ENCODE data around the gene ARHGEF16.
A peak's percentile ranks its signal among the peaks of the same experiment; 100 is the strongest.

Gene ARHGEF16

DNA sequence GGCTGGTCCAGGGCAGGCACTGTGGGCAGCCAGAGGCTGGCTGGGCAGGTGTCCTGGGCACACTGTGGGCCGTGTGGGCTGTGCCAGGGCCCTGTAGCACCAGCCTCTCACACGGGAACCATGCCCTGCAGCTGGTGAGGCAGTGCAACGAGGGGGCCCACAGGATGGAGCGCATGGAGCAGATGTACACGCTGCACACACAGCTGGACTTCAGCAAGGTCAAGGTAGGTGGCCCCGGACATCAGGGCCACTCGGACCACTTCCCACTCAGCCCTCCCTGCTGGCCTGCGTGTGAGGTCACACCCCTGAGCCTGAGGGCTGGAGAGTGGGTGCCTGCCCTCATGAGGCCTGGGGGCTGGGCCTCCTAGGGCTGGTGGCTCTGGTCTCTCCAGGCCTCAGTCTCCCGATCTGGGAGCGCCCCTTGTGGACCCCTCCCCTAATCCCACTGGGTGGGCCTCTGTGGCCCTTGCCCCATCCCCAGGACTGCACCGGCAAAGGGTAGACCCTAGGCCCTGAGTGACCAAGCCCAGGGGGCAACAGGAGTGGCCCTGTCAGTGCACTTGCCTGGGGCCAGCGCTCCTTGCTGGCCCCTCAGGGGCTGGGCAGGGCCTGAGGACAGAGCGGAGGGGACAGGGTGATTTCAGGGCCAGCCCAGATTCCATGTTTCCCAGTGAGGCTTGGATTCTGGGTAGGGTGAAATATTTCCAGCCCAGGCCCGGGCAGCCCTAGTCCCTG lies 21.5 kb downstream of the ARHGEF16 start:
- TF ChIP-seq ZBTB7A (IDR thresholded peaks at IDR 0.05; ENCODE audit: low read depth) = peak; percentile 40; the same call in 1 of the 2 replicates
- TF ChIP-seq YY1 (IDR thresholded peaks at IDR 0.05; ENCODE audit: low read depth) = no peak
- TF ChIP-seq FOXM1 (IDR thresholded peaks at IDR 0.05; ENCODE audit: borderline replicate concordance, low read depth) = no peak

DNA sequence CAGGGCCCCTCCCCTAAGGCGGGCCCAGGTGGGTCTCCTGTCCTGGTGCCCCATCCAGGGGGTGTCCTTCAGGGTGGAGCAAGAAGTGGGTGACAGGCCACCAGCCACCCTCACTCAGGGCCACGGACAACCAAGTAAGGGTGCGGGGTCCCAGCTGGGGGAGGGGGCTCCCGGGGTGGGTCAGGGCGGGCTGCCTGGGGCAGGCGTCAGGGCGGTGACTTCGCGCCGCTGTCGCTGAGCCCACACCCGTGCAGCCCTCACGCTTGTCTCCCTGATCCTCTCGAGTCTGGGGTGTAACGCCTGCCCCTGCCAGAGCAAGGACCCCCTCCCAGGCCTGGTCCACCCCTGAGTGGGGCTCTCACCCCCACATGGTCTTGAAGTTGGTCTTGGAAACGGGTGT lies 22.2 kb downstream of the ARHGEF16 start:
- TF ChIP-seq, protein P1, sequence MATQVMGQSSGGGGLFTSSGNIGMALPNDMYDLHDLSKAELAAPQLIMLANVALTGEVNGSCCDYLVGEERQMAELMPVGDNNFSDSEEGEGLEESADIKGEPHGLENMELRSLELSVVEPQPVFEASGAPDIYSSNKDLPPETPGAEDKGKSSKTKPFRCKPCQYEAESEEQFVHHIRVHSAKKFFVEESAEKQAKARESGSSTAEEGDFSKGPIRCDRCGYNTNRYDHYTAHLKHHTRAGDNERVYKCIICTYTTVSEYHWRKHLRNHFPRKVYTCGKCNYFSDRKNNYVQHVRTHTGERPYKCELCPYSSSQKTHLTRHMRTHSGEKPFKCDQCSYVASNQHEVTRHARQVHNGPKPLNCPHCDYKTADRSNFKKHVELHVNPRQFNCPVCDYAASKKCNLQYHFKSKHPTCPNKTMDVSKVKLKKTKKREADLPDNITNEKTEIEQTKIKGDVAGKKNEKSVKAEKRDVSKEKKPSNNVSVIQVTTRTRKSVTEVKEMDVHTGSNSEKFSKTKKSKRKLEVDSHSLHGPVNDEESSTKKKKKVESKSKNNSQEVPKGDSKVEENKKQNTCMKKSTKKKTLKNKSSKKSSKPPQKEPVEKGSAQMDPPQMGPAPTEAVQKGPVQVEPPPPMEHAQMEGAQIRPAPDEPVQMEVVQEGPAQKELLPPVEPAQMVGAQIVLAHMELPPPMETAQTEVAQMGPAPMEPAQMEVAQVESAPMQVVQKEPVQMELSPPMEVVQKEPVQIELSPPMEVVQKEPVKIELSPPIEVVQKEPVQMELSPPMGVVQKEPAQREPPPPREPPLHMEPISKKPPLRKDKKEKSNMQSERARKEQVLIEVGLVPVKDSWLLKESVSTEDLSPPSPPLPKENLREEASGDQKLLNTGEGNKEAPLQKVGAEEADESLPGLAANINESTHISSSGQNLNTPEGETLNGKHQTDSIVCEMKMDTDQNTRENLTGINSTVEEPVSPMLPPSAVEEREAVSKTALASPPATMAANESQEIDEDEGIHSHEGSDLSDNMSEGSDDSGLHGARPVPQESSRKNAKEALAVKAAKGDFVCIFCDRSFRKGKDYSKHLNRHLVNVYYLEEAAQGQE (IDR thresholded peaks at IDR 0.05; ENCODE audit: low read depth) = no peak

DNA sequence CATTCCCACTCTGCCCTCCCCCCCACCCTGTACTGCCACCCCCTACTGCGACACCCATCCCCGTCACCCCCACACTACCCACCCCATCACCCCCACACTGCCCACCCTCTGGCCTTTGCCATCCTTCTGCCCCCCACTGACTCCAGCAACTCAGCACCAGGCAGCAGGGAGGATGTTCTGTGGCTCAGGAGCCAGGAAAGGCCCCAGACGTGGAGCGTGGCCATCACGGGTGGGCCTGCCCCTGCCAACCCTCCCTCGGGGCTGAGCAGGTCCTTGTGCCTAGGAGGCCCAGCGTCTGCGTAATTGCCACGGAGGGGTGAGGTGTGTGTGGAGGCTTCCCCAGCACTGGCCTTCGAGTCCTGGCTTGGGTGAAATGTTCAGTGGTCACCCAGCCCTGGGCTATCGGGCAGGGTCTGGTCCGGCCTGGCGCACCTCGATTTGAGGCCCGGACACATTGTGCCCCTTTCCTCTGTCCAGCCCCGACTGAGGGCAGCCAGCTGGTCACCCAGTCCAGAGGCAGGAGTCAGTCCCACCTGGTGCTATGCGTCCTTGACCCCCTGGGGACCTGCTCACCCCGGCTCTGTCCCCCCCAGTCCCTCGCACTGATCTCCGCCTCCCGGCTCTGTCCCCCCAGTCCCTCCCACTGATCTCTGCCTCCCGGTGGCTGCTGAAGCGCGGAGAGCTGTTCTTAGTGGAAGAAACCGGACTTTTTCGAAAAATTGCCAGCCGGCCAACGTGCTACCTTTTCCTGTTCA lies 23.0 kb downstream of the ARHGEF16 start:
- TF ChIP-seq, protein P2, sequence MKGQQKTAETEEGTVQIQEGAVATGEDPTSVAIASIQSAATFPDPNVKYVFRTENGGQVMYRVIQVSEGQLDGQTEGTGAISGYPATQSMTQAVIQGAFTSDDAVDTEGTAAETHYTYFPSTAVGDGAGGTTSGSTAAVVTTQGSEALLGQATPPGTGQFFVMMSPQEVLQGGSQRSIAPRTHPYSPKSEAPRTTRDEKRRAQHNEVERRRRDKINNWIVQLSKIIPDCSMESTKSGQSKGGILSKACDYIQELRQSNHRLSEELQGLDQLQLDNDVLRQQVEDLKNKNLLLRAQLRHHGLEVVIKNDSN (IDR thresholded peaks at IDR 0.05) = no peak
- peak; percentile 31; the same call in 1 of the 2 replicates for TF ChIP-seq YY1 (IDR thresholded peaks at IDR 0.05; ENCODE audit: low read depth)
- no peak for TF ChIP-seq CEBPB (IDR thresholded peaks at IDR 0.05)
- TF ChIP-seq ZBTB7A (IDR thresholded peaks at IDR 0.05; ENCODE audit: low read depth) = peak; percentile 71

DNA sequence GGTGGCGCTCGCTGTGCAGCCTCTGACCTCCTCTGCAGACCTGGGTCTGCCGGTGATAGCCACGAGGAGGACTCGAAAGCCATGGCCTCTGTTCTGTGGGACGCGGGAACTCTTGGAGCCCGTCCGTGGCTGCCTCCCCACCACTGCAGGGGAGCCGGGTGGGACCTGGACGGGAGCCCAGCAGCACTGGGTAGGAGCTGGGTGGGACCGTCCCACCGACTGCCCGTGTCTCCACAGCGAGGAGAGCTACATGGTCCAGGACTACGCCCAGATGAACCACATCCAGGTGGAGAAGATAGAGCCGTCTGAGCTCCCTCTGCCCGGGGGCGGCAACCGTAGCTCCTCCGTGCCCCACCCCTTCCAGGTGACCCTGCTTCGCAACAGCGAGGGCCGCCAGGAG lies 23.7 kb downstream of the ARHGEF16 start:
- TF ChIP-seq TAF1 (IDR thresholded peaks at IDR 0.05; ENCODE audit: low read depth) = no peak
- TF ChIP-seq CEBPB (IDR thresholded peaks at IDR 0.05) = no peak
- no peak for TF ChIP-seq CREB1 (IDR thresholded peaks at IDR 0.05; ENCODE audit: low read depth)
- TF ChIP-seq YY1 (IDR thresholded peaks at IDR 0.05; ENCODE audit: low read depth) = no peak
- TF ChIP-seq TEAD4 (IDR thresholded peaks at IDR 0.05) = 0 out of 2 replicates have a peak, but pooled peaks have one; percentile 22
- TF ChIP-seq TCF12 (IDR thresholded peaks at IDR 0.05; ENCODE audit: low read depth) = no peak
- TF ChIP-seq NFIC (IDR thresholded peaks at IDR 0.05) = 0 out of 2 replicates have a peak, but pooled peaks have one; percentile 11
- TF ChIP-seq ZBTB7A (IDR thresholded peaks at IDR 0.05; ENCODE audit: low read depth) = no peak; the same call in 1 of the 2 replicates
- TF ChIP-seq, protein P3, sequence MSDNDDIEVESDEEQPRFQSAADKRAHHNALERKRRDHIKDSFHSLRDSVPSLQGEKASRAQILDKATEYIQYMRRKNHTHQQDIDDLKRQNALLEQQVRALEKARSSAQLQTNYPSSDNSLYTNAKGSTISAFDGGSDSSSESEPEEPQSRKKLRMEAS (IDR thresholded peaks at IDR 0.05) = no peak
- TF ChIP-seq EP300 (IDR thresholded peaks at IDR 0.05; ENCODE audit: borderline replicate concordance) = no peak

DNA sequence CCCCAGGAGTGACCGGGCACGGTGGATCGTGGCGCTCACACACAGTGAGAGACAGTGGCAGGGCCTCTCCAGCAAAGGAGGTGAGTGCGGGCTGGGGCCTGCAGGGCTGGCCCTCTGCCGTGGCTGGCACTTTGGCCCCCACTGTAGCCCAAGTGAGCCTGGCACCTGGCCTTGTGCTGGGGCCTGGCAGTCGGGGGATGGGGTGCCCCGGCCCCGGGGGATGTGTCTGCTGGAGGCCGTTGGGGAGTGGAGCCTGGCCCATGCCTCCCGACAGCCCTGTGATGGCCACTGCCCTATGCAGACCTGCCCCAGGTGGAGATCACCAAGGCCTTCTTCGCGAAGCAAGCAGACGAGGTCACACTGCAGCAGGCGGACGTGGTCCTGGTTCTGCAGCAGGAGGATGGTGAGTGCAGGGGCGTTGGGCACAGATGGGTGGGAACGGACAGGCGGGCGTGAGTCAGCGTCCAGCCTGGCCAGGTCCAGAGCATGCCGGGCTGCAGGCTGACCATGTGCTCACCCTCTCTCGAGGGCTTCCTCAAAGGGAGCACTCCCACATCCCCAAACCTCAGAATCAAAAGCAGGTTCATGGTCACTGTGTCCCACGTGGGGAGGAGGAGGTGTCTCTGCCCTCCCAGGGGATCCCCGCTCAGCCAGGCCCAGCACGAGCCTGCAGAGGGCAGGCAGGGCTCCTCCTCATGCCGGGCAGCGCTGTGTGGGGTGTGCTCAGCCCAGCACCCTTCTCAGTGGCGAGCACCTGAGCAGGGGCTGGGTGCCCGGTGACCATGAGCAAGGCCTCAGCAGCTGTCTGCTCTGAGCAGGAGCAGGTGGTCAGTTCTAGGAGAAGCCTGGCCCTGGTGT lies 25.3 kb downstream of the ARHGEF16 start:
- TF ChIP-seq RAD21 (IDR thresholded peaks at IDR 0.05; ENCODE audit: low read depth) = no peak
- no peak for TF ChIP-seq FOXM1 (IDR thresholded peaks at IDR 0.05; ENCODE audit: borderline replicate concordance, low read depth)
- TF ChIP-seq, protein P3 (IDR thresholded peaks at IDR 0.05) = 0 out of 2 replicates have a peak, but pooled peaks have one; percentile 49
- TF ChIP-seq, protein P2 (IDR thresholded peaks at IDR 0.05) = no peak
- TF ChIP-seq EP300 (IDR thresholded peaks at IDR 0.05; ENCODE audit: borderline replicate concordance) = no peak

DNA sequence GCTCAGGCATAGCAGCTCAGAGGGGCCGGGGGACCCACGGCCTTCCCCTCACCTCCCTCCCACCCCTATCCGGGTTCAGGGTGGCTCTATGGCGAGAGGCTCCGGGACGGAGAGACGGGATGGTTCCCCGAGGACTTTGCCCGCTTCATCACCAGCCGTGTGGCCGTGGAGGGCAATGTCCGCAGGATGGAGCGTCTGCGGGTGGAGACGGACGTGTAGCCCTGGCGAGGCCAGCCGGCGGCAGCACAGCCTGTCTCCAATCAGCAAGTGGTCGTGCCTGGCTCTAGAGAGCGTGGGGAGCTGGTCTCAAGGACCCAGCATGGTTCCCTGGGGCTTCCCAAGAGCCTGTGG lies 25.9 kb downstream of the ARHGEF16 start:
- TF ChIP-seq CREB1 (IDR thresholded peaks at IDR 0.05; ENCODE audit: low read depth) = no peak
- TF ChIP-seq TAF1 (IDR thresholded peaks at IDR 0.05; ENCODE audit: low read depth) = no peak
- no peak for TF ChIP-seq EP300 (IDR thresholded peaks at IDR 0.05; ENCODE audit: borderline replicate concordance)
- no peak for TF ChIP-seq EGR1 (IDR thresholded peaks at IDR 0.05)
- TF ChIP-seq, protein P1 (IDR thresholded peaks at IDR 0.05; ENCODE audit: low read depth) = no peak
- TF ChIP-seq ZBTB7A (IDR thresholded peaks at IDR 0.05; ENCODE audit: low read depth) = no peak
- TF ChIP-seq YY1 (IDR thresholded peaks at IDR 0.05; ENCODE audit: low read depth) = no peak
- TF ChIP-seq CEBPB (IDR thresholded peaks at IDR 0.05) = no peak
- TF ChIP-seq NFIC (IDR thresholded peaks at IDR 0.05) = no peak
- no peak for TF ChIP-seq TEAD4 (IDR thresholded peaks at IDR 0.05)

Data from Ishikawa (cell line).